ENCODE measurements around the gene IRF1. TPM values are rescaled to one million over a fixed set of nuclear protein-coding genes. Genes with fewer than 3 reads are reported as not detected.
A peak's percentile ranks its signal among the peaks of the same experiment; 100 is the strongest.

Gene IRF1
- total RNA-seq, 1 experiment from 2014 or later, result 5.7 TPM

DNA sequence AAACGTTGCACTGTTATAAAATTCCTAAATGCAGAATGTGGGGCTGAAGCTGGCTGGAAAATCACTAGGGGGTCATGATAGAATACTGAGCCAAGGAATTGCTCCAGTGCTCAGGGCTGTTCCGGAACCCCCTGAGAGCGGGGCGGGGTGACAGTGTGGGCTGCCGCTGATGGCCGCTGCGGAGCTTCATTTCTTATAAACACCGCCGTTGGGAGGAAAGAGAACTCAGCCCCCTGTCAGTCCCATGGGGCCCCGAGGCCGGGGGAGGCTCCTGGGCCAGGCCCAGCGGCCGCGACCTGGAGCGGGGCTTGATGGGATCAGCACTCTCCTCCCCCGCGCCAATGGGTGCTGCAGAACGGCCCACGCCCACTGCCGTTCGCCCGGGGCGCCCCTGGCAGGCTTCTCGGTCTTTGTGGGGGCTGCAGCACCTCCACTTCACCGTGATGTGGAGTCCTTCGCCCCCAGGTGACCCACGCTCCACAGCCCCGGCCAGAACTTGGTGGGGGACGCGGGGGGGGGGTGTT, 5.2 kb upstream of the IRF1 start:
- DNase-seq (ENCODE audit: low spot score), result peak; percentile 74
- BruUV-seq (replicated peaks), result no TSS peak
- Histone ChIP-seq H3K4me1 (ENCODE audit: insufficient read depth, low read length, poor library complexity, severe bottlenecking) (peaks cover 17% of the 10 kb centered on the region), H3K4me3 (ENCODE audit: low read depth, low read length, poor library complexity, severe bottlenecking) (peak overlapping the region; percentile 70), H3K27me3 (replicated peaks; ENCODE audit: insufficient read depth, low read depth, low read length, poor library complexity) (no peaks in the 10 kb centered on the region), H3K27ac (ENCODE audit: low read depth, low read length, poor library complexity, severe bottlenecking) (peak overlapping the region; percentile 59), H3K36me3 (ENCODE audit: insufficient read depth, low read length, poor library complexity, severe bottlenecking) (no peaks in the 10 kb centered on the region), H3K9me3 (ENCODE audit: low read depth, low read length, poor library complexity, severe bottlenecking) (no peaks in the 10 kb centered on the region)
- intact Hi-C loops (cut with micrococcal nuclease; ENCODE audit: unreplicated experiment), result loop anchor here (10.0 kb wide), 1 partner anchor 311 kb away; no protein-coding TSS in a partner anchor
- POLR2A ChIA-PET (ENCODE audit: low non-redundant PET), result no interaction called here
- TF ChIP-seq, protein P1, sequence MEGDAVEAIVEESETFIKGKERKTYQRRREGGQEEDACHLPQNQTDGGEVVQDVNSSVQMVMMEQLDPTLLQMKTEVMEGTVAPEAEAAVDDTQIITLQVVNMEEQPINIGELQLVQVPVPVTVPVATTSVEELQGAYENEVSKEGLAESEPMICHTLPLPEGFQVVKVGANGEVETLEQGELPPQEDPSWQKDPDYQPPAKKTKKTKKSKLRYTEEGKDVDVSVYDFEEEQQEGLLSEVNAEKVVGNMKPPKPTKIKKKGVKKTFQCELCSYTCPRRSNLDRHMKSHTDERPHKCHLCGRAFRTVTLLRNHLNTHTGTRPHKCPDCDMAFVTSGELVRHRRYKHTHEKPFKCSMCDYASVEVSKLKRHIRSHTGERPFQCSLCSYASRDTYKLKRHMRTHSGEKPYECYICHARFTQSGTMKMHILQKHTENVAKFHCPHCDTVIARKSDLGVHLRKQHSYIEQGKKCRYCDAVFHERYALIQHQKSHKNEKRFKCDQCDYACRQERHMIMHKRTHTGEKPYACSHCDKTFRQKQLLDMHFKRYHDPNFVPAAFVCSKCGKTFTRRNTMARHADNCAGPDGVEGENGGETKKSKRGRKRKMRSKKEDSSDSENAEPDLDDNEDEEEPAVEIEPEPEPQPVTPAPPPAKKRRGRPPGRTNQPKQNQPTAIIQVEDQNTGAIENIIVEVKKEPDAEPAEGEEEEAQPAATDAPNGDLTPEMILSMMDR (conservative IDR thresholded peaks at IDR 0.05; ENCODE audit: low read depth, low read length), result 0 out of 2 replicates have a peak, but pooled peaks have one; percentile 6
- TF ChIP-seq EZH2 (IDR thresholded peaks at IDR 0.05; ENCODE audit: borderline replicate concordance, low read depth, low read length, poor library complexity, severe bottlenecking), result no peak
- CTCF ChIA-PET, result interaction anchor here (0.7 to 1.3 kb wide), 4 partner anchors 9 to 1714 kb away, joined by 3 to 9 read pairs (median 4); no protein-coding TSS in a partner anchor

DNA sequence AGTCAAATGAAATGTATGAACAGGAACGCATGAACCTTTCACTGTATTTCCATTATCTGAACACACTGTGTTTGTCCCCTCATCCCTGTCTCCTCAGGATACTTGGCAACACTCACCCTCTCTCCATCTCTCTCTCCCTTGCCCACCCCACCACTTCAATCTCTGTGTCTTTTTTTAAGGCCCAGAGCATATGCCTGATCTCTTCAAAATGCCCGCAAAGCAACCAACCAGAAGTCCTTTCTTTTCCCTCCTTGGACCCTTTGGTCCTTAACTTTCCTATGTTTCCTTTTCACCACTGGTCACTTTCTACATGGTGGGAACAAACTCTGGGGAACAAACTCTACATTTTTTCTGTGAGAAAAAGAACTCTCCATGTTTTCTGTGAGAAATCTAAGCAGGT, 3.2 kb upstream of the IRF1 start:
- no peak for TF ChIP-seq EZH2 (IDR thresholded peaks at IDR 0.05; ENCODE audit: borderline replicate concordance, low read depth, low read length, poor library complexity, severe bottlenecking)
- TF ChIP-seq, protein P1 (conservative IDR thresholded peaks at IDR 0.05; ENCODE audit: low read depth, low read length), result no peak
- POLR2A ChIA-PET (ENCODE audit: low non-redundant PET), result no interaction called here
- no TSS peak for BruUV-seq (replicated peaks)

DNA sequence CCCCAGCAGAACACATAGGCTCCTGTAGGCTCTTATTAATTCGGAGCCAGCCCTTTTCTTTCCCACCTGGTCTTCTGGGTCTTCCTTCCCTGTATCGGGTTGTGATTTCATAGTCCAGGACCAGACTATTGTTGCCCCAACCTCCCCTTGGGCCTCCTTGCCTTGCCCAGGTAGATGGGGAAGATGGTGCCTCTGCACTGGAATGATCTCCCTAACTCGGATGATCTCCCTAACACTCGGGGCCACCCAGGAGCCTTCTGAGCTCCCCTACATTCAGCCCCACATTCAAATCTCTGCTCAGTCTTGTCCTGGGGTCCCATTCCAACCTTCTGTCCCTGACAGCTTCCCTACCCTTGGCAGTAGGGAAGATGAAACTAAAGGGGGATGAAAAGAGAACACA, 2.7 kb upstream of the IRF1 start:
- no peak for DNase-seq (ENCODE audit: low spot score)
- no TSS peak for BruUV-seq (replicated peaks)
- TF ChIP-seq, protein P1 (conservative IDR thresholded peaks at IDR 0.05; ENCODE audit: low read depth, low read length), result no peak
- no peak for TF ChIP-seq EZH2 (IDR thresholded peaks at IDR 0.05; ENCODE audit: borderline replicate concordance, low read depth, low read length, poor library complexity, severe bottlenecking)
- ChIA-PET POLR2A (ENCODE audit: low non-redundant PET) (no interaction called here), CTCF (interaction anchor here (0.7 kb wide), 1 partner anchor 22 kb away, joined by 4 read pairs; no protein-coding TSS in a partner anchor)
- no peaks in the 10 kb centered on the region for H3K36me3 ChIP-seq (ENCODE audit: insufficient read depth, low read length, poor library complexity, severe bottlenecking)
- peaks cover 17% of the 10 kb centered on the region for H3K4me1 ChIP-seq (ENCODE audit: insufficient read depth, low read length, poor library complexity, severe bottlenecking)
- intact Hi-C loops (cut with micrococcal nuclease; ENCODE audit: unreplicated experiment), result loop anchor here (10.0 kb wide), 1 partner anchor 308 kb away; no protein-coding TSS in a partner anchor
- H3K4me3 ChIP-seq (ENCODE audit: low read depth, low read length, poor library complexity, severe bottlenecking), result no peak overlapping the region
- no peak overlapping the region for H3K27ac ChIP-seq (ENCODE audit: low read depth, low read length, poor library complexity, severe bottlenecking)
- H3K27me3 ChIP-seq (replicated peaks; ENCODE audit: insufficient read depth, low read depth, low read length, poor library complexity), result no peaks in the 10 kb centered on the region
- no peaks in the 10 kb centered on the region for H3K9me3 ChIP-seq (ENCODE audit: low read depth, low read length, poor library complexity, severe bottlenecking)

More for the DNA sequence above, 3.2 kb upstream of the IRF1 start:
- H3K9me3 ChIP-seq (ENCODE audit: low read depth, low read length, poor library complexity, severe bottlenecking), result no peaks in the 10 kb centered on the region
- H3K27ac ChIP-seq (ENCODE audit: low read depth, low read length, poor library complexity, severe bottlenecking), result no peak overlapping the region
- CTCF ChIA-PET, result no interaction called here
- no peaks in the 10 kb centered on the region for H3K36me3 ChIP-seq (ENCODE audit: insufficient read depth, low read length, poor library complexity, severe bottlenecking)
- H3K4me1 ChIP-seq (ENCODE audit: insufficient read depth, low read length, poor library complexity, severe bottlenecking), result peaks cover 17% of the 10 kb centered on the region
- no peak overlapping the region for H3K4me3 ChIP-seq (ENCODE audit: low read depth, low read length, poor library complexity, severe bottlenecking)
- intact Hi-C loops (cut with micrococcal nuclease; ENCODE audit: unreplicated experiment), result loop anchor here (10.0 kb wide), 1 partner anchor 309 kb away; no protein-coding TSS in a partner anchor
- H3K27me3 ChIP-seq (replicated peaks; ENCODE audit: insufficient read depth, low read depth, low read length, poor library complexity), result no peaks in the 10 kb centered on the region
- DNase-seq (ENCODE audit: low spot score), result no peak

All from A673 (cell line).